MCF 10A (cell line): Measurements from ENCODE around the gene ADCY5. TPM values are rescaled to one million over a fixed set of nuclear protein-coding genes. Genes with fewer than 3 reads are reported as not detected.

Source experiments
- BruUV-seq: library from RNA; stranded (reverse); fragments of 400-500 nt; replicated peaks from 2 replicates; lab custom pipeline; 2021; lab: Mats Ljungman, UMichigan
- CTCF ChIA-PET: fragments of 300-600 bp; sonication (Branson Sonifier 250); formaldehyde crosslinking; extraction: SDS; loops from one replicate; lab custom pipeline; 2021; ENCODE audit warnings: antibody characterized with exemption, inconsistent platforms; lab: Yijun Ruan, JAX
- POLR2A ChIA-PET: fragments of 300-600, 350-650 bp; sonication (Branson Sonifier 250); formaldehyde crosslinking; extraction: SDS; loops from one replicate; lab custom pipeline; 2020; ENCODE audit warnings: antibody characterized with exemption, inconsistent platforms; lab: Yijun Ruan, JAX
- DNase-seq: peaks from one replicate; pipeline ENCODE4 v3.0.0-alpha.2; 2018; ENCODE audit not compliant: unreplicated experiment
- H3K27ac Mint-ChIP-seq: one replicate; pipeline ENCODE4 v1.8.0; 2022; ENCODE audit warnings: mild to moderate bottlenecking, low read depth, mixed read lengths; ENCODE audit not compliant: unreplicated experiment
- H3K27me3 Mint-ChIP-seq: one replicate; pipeline ENCODE4 v1.8.0; 2022; ENCODE audit warnings: mixed read lengths; ENCODE audit not compliant: insufficient read depth, unreplicated experiment
- H3K36me3 Mint-ChIP-seq: one replicate; pipeline ENCODE4 v1.8.0; 2022; ENCODE audit warnings: mild to moderate bottlenecking, moderate library complexity, mixed read lengths; ENCODE audit not compliant: insufficient read depth, unreplicated experiment
- H3K4me1 Mint-ChIP-seq: one replicate; pipeline ENCODE4 v1.8.0; 2022; ENCODE audit warnings: mixed read lengths; ENCODE audit not compliant: insufficient read depth, unreplicated experiment
- H3K4me3 Mint-ChIP-seq: one replicate; pipeline ENCODE4 v1.8.0; 2022; ENCODE audit warnings: mild to moderate bottlenecking, moderate library complexity, mixed read lengths; ENCODE audit not compliant: unreplicated experiment
- H3K9me3 Mint-ChIP-seq: one replicate; pipeline ENCODE4 v1.8.0; 2022; ENCODE audit warnings: mixed read lengths; ENCODE audit not compliant: unreplicated experiment
- CTCF ChIP-seq: fragments of 200-600 bp; IDR thresholded peaks from one replicate; pipeline ENCODE4 v1.8.0; 2022; ENCODE audit warnings: antibody characterized with exemption, mild to moderate bottlenecking; ENCODE audit not compliant: unreplicated experiment
- intact Hi-C: fragments of 100-400 bp; cut with micrococcal nuclease; formaldehyde crosslinking; loops from 2 replicates; pipeline ENCODE4 v1.14.1; 2022
- total RNA-seq: library from RNA; stranded (reverse); gene quantifications from 2 replicates; pipeline ENCODE4 v1.2.3, GENCODE V29; 2022

ADCY5 gene
- total RNA-seq, 1 experiment from 2014 or later = not detected

- H3K9me3 Mint-ChIP-seq = no peaks in the 10 kb centered on the region
- no peak for TF ChIP-seq CTCF
- peaks cover 41% of the 10 kb centered on the region for H3K27me3 Mint-ChIP-seq
- H3K4me3 Mint-ChIP-seq = no peak overlapping the region
- ChIA-PET POLR2A (no interaction called here), CTCF (interaction anchor here (0.7 to 1.2 kb wide), 3 partner anchors 16 to 139 kb away, joined by 3 read pairs; no protein-coding TSS in a partner anchor)
- BruUV-seq = no TSS peak
- DNase-seq = no peak
- no peaks in the 10 kb centered on the region for H3K36me3 Mint-ChIP-seq
- intact Hi-C loops = no loop called here
- no peak overlapping the region for H3K27ac Mint-ChIP-seq
- peaks cover 9% of the 10 kb centered on the region for H3K4me1 Mint-ChIP-seq
Measured at GRCh38 chr3:123347205-123347604, 101.7 kb downstream of the ADCY5 start.

- Mint-ChIP-seq H3K27me3 (peaks cover 38% of the 10 kb centered on the region), H3K4me1 (peaks cover 9% of the 10 kb centered on the region)
- BruUV-seq = no TSS peak
Measured at GRCh38 chr3:123346021-123346420, 102.9 kb downstream of the ADCY5 start.

DNA sequence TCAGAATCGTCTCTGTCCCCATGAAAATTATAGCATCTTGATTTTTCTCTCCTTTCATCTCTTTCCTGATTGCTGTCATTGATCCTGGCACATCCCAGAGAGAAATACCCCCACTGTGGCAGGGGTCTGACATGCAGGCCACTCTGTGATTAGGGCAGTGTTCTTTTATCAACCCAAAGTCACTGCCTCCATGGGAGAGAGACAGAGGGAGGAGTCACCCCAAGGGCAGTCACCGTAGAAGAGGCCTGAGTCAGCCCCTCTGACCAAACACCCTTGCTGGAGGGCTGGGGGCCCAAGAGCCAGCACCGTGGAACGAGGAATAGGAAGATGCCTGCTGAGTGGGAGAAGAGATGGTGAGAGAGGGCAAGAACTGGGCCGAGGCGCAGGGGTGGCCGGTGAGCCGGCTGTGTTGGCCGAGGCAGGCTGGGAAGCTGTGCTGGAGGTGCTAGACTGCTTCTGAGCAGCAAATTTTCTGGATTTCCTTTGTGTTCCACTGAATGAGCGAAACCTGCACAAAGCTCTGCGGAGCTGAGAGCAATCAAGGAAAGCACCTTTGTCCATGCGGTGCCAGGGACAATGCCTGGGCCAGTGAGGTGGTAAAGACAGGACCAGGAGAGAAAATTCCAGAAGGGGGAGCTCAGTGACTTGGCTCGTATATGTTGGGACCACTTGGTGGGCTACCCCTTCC, 103.8 kb downstream of the ADCY5 start:
- H3K9me3 Mint-ChIP-seq = no peaks in the 10 kb centered on the region
- peaks cover 9% of the 10 kb centered on the region for H3K4me1 Mint-ChIP-seq
- intact Hi-C loops = no loop called here
- no peak for TF ChIP-seq CTCF
- BruUV-seq = no TSS peak
- peaks cover 29% of the 10 kb centered on the region for H3K27me3 Mint-ChIP-seq
- ChIA-PET POLR2A (no interaction called here), CTCF (interaction anchor here (0.8 kb wide), 1 partner anchor 17 kb away, joined by 4 read pairs; no protein-coding TSS in a partner anchor)
- H3K4me3 Mint-ChIP-seq = no peak overlapping the region
- H3K36me3 Mint-ChIP-seq = no peaks in the 10 kb centered on the region
- no peak for DNase-seq
- no peak overlapping the region for H3K27ac Mint-ChIP-seq

More at GRCh38 chr3:123346021-123346420, 102.9 kb downstream of the ADCY5 start:
- intact Hi-C loops = no loop called here
- ChIA-PET CTCF (interaction anchor here (0.6 to 0.8 kb wide), 2 partner anchors 18 to 565 kb away, joined by 3 to 4 read pairs; no protein-coding TSS in a partner anchor), POLR2A (no interaction called here)
- Mint-ChIP-seq H3K9me3 (no peaks in the 10 kb centered on the region), H3K4me3 (no peak overlapping the region), H3K27ac (no peak overlapping the region), H3K36me3 (no peaks in the 10 kb centered on the region)
- no peak for TF ChIP-seq CTCF
- no peak for DNase-seq

DNA sequence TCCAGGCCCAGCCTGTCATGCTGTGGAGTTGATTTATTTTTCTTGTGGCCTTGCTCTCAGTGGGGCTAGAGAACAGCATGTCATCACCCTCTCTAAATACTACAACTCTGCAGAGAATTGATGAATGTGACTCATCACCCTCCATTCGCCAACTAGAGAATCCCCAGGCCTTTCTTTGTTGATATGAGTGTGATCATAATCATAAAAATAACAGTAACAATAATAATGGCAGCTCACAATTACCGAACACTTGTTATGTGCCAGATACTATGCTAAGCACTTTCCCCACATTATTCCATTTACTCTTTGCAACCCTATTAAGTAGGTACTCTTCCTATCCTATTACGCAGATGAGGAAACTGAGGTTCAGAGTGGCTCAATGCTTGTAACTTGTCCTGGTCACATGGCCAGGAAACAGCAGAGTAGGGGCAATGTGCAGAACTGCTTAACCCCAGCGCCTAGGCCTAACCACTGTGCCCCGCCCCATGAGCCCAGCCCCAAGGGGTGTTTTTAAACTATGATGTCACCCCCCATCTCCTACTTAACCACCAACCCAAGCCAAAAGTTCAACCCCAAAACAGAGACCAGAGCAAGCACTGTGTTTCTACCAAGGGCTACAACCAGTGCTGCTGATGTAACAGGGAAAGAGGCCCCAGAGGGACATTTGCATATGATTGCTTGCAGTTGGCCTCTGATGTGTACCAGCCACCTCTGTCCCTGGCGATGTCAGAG, 104.5 kb downstream of the ADCY5 start:
- POLR2A ChIA-PET = no interaction called here
- DNase-seq = peak; percentile 20
- peaks cover 6% of the 10 kb centered on the region for H3K4me1 Mint-ChIP-seq
- intact Hi-C loops = no loop called here
- no TSS peak for BruUV-seq
- H3K9me3 Mint-ChIP-seq = no peaks in the 10 kb centered on the region
- no peak overlapping the region for H3K27ac Mint-ChIP-seq
- peaks cover 22% of the 10 kb centered on the region for H3K27me3 Mint-ChIP-seq
- H3K36me3 Mint-ChIP-seq = no peaks in the 10 kb centered on the region
- TF ChIP-seq CTCF = no peak
- CTCF ChIA-PET = interaction anchor here (1.6 kb wide), 1 partner anchor 15 kb away, joined by 7 read pairs; no protein-coding TSS in a partner anchor
- no peak overlapping the region for H3K4me3 Mint-ChIP-seq
